ENCODE measurements around the gene AR. TPM values are rescaled to one million over a fixed set of nuclear protein-coding genes. Genes with fewer than 3 reads are reported as not detected.

AR gene
- total and polyA plus RNA-seq, 2 of the 4 experiments (the other 2 are of a cell fraction), result 1.5 to 4.7 TPM

- no peaks in the 10 kb centered on the region for H3K4me1 ChIP-seq (ENCODE audit: control insufficient read depth, insufficient read depth, low read length)
- no peak for DNase-seq
Measured at GRCh38 chrX:67727576-67727975, 183.8 kb downstream of the AR start.

More at GRCh38 chrX:67727576-67727975, 183.8 kb downstream of the AR start:
- intact Hi-C loops (cut with micrococcal nuclease) (no loop called here), in situ Hi-C loops (cut with MboI; ENCODE audit: low sequenced_read_pairs) (no loop called here), dilution Hi-C loops (cut with HindIII; ENCODE audit: low sequenced_read_pairs, unreplicated experiment) (no loop called here)
- Histone ChIP-seq H3K4ac (ENCODE audit: low read depth, low read length) (no peak overlapping the region), H3K9me3 (ENCODE audit: control insufficient read depth, insufficient read depth, low read length) (no peaks in the 10 kb centered on the region; the same call in 1 of the 2 replicates), H2BK120ac (ENCODE audit: low read depth, low read length) (no peak overlapping the region), H3K4me3 (ENCODE audit: insufficient read depth, low read depth, low read length) (no peak overlapping the region), H3K36me3 (ENCODE audit: control insufficient read depth, insufficient read depth, low read length) (no peaks in the 10 kb centered on the region), H3K23ac (ENCODE audit: low read depth, low read length) (no peak overlapping the region), H3K18ac (ENCODE audit: low read depth, low read length) (no peak overlapping the region), H4K5ac (ENCODE audit: low read depth, low read length) (no peak overlapping the region), H3K27ac (ENCODE audit: insufficient read depth, low read length) (no peak overlapping the region), H3K4me2 (ENCODE audit: low read depth, low read length) (no peak overlapping the region), H3K14ac (replicated peaks; ENCODE audit: low read depth, low read length) (no peak overlapping the region), H2BK5ac (ENCODE audit: low read depth, low read length, poor library complexity, severe bottlenecking) (no peak overlapping the region), H3K9ac (ENCODE audit: low read depth, low read length) (no peak overlapping the region), H2AK9ac (replicated peaks; ENCODE audit: low read depth, low read length, poor library complexity) (no peak overlapping the region), H2BK20ac (ENCODE audit: low read depth, low read length) (no peak overlapping the region), H4K20me1 (ENCODE audit: insufficient read depth, low read length) (no peaks in the 10 kb centered on the region), H3K56ac (ENCODE audit: extremely low read depth, insufficient read depth, low read length) (no peak overlapping the region), H3K27me3 (ENCODE audit: control insufficient read depth, insufficient read depth, low read length) (peaks cover 3% of the 10 kb centered on the region; the same call in 1 of the 2 replicates), H3K79me1 (ENCODE audit: low read depth in 1 of 2, low read length in 2 of 2) (no peaks in the 10 kb centered on the region), H2AK5ac (ENCODE audit: low read depth, low read length) (no peak overlapping the region), H3K9me1 (ENCODE audit: insufficient read depth, low read length) (no peaks in the 10 kb centered on the region), H4K8ac (ENCODE audit: low read depth in 2 of 2, low read length in 2 of 2) (no peak overlapping the region), H4K91ac (ENCODE audit: insufficient read depth, low read depth, low read length) (no peak overlapping the region), H2AFZ (replicated peaks; ENCODE audit: low read length, poor library complexity) (no peak overlapping the region), H2BK15ac (ENCODE audit: low read depth, low read length) (no peak overlapping the region)
- CTCF ChIA-PET, result no interaction called here
- no peak for TF ChIP-seq CEBPB (IDR thresholded peaks at IDR 0.05; ENCODE audit: low read depth, low read length)
- no peak for TF ChIP-seq CHD1 (IDR thresholded peaks at IDR 0.05; ENCODE audit: low read depth, low read length)
- no peak for TF ChIP-seq RFX5 (IDR thresholded peaks at IDR 0.05; ENCODE audit: low read depth, low read length)
- TF ChIP-seq CTCF (conservative IDR thresholded peaks at IDR 0.05; ENCODE audit: low read depth, low read length), result no peak
- no peak for TF ChIP-seq BHLHE40 (IDR thresholded peaks at IDR 0.05; ENCODE audit: low read depth, low read length)
- no peak for TF ChIP-seq POLR2A (IDR thresholded peaks at IDR 0.05; ENCODE audit: low read depth, low read length)
- TF ChIP-seq RAD21 (IDR thresholded peaks at IDR 0.05; ENCODE audit: low read length), result no peak
- no peak for TF ChIP-seq MAFK (IDR thresholded peaks at IDR 0.05; ENCODE audit: low read depth, low read length)
- no peak for TF ChIP-seq USF2 (IDR thresholded peaks at IDR 0.05; ENCODE audit: low read depth, low read length)
- TF ChIP-seq MAZ (IDR thresholded peaks at IDR 0.05; ENCODE audit: borderline replicate concordance, low read depth, low read length), result no peak
- TF ChIP-seq FOS (IDR thresholded peaks at IDR 0.05; ENCODE audit: low read depth, low read length), result no peak
- TF ChIP-seq MXI1 (IDR thresholded peaks at IDR 0.05; ENCODE audit: borderline replicate concordance, low read depth, low read length), result no peak
- TF ChIP-seq ELK1 (IDR thresholded peaks at IDR 0.05; ENCODE audit: borderline replicate concordance, low read depth, low read length), result no peak
- TF ChIP-seq SMC3 (IDR thresholded peaks at IDR 0.05; ENCODE audit: low read depth, low read length), result no peak
- no peak for TF ChIP-seq RCOR1 (IDR thresholded peaks at IDR 0.05; ENCODE audit: insufficient replicate concordance, low read length)
- no peak for TF ChIP-seq NFE2L2 (IDR thresholded peaks at IDR 0.05; ENCODE audit: low read depth, low read length)
- ATAC-seq (ENCODE audit: low read depth), result no peak
- BruUV-seq (replicated peaks), result no TSS peak
- no CpG with 5 or more reads among the region's 2 CpGs for WGBS, 2 experiments (ENCODE audit: extremely low coverage in 2 of 2, insufficient read length in 1 of 2)
- POLR2A ChIA-PET (ENCODE audit: unreplicated experiment), result no interaction called here

Data from IMR-90 (cell line).